ENCODE measurements around the gene TUBB4B.

TUBB4B gene

GRCh38 chr9:137212520-137212919 is 28.6 kb upstream of the TUBB4B start:
- no peak for DNase-seq (ENCODE audit: low read depth in 2 of 2)

- no peak for DNase-seq (ENCODE audit: low read depth in 2 of 2)
Observed at GRCh38 chr9:137213160-137214060, 27.7 kb upstream of the TUBB4B start.

- no peak for DNase-seq (ENCODE audit: low read depth in 2 of 2)
Observed at GRCh38 chr9:137214620-137215019, 26.5 kb upstream of the TUBB4B start.

- no peak for DNase-seq (ENCODE audit: low read depth in 2 of 2)
Observed at GRCh38 chr9:137215196-137215986, 25.7 kb upstream of the TUBB4B start.

GRCh38 chr9:137216188-137216965 is 24.7 kb upstream of the TUBB4B start:
- DNase-seq (ENCODE audit: low read depth in 2 of 2), result no peak

- no peak for DNase-seq (ENCODE audit: low read depth in 2 of 2)
Observed at GRCh38 chr9:137217276-137218211, 23.5 kb upstream of the TUBB4B start.

- DNase-seq (ENCODE audit: low read depth in 2 of 2), result no peak
Observed at GRCh38 chr9:137218212-137218753, 22.8 kb upstream of the TUBB4B start.

- no peak for DNase-seq (ENCODE audit: low read depth in 2 of 2)
Observed at GRCh38 chr9:137218754-137219271, 22.3 kb upstream of the TUBB4B start.

- no peak for DNase-seq (ENCODE audit: low read depth in 2 of 2)
Observed at GRCh38 chr9:137219757-137220316, 21.2 kb upstream of the TUBB4B start.

GRCh38 chr9:137220317-137221094 is 20.6 kb upstream of the TUBB4B start:
- no peak for DNase-seq (ENCODE audit: low read depth in 2 of 2)

GRCh38 chr9:137221095-137221505 is 20.0 kb upstream of the TUBB4B start:
- no peak for DNase-seq (ENCODE audit: low read depth in 2 of 2)

GRCh38 chr9:137221506-137222111 is 19.5 kb upstream of the TUBB4B start:
- peak in 1 of 2 donors; percentile 29 for DNase-seq (ENCODE audit: low read depth in 2 of 2)

- DNase-seq (ENCODE audit: low read depth in 2 of 2), result no peak
Observed at GRCh38 chr9:137222190-137223077, 18.7 kb upstream of the TUBB4B start, which contains the start of gene RNF208. Gene RNF208 (minus strand): TSS chr9:137222240. CDS start chr9:137221212, 1,028 bp downstream.

- peak; percentile 98 to 99 for DNase-seq (ENCODE audit: low read depth in 2 of 2)
Observed at GRCh38 chr9:137223078-137223970, 17.8 kb upstream of the TUBB4B start.

- no peak for DNase-seq (ENCODE audit: low read depth in 2 of 2)
Observed at GRCh38 chr9:137224830-137225694, 16.0 kb upstream of the TUBB4B start, which contains the start of gene CYSRT1. Gene CYSRT1 (plus strand): TSS chr9:137225174. CDS start chr9:137225622, 448 bp downstream.
